ENCODE results near the gene GSAP.

DNA sequence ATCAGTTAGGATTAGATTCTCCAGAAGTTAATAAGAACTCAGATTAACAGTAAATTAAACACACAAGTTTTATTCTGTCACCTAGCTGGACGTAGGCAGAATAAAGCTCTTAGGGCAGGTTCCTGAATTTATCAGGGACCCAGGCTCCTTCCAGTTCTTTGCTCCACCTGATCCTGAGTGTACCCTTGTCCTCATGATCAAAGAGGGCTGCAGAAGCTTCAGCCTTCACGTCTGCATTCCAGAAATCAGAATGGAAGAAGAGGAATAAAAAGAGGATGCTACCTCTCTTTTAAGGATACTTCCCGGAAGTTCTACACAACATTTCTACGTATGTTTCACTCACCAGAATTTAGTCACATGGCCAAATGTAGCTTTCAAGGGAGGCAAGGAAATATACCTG lies 1.7 kb upstream of the GSAP start:
- TF ChIP-seq, protein P1, sequence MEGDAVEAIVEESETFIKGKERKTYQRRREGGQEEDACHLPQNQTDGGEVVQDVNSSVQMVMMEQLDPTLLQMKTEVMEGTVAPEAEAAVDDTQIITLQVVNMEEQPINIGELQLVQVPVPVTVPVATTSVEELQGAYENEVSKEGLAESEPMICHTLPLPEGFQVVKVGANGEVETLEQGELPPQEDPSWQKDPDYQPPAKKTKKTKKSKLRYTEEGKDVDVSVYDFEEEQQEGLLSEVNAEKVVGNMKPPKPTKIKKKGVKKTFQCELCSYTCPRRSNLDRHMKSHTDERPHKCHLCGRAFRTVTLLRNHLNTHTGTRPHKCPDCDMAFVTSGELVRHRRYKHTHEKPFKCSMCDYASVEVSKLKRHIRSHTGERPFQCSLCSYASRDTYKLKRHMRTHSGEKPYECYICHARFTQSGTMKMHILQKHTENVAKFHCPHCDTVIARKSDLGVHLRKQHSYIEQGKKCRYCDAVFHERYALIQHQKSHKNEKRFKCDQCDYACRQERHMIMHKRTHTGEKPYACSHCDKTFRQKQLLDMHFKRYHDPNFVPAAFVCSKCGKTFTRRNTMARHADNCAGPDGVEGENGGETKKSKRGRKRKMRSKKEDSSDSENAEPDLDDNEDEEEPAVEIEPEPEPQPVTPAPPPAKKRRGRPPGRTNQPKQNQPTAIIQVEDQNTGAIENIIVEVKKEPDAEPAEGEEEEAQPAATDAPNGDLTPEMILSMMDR (IDR thresholded peaks at IDR 0.05): no peak
- no peak for TF ChIP-seq POLR2AphosphoS5 (IDR thresholded peaks at IDR 0.05)

Data from esophagus muscularis mucosa (tissue), 3 donors.